ENCODE results near the gene PLXNA3.

PLXNA3 gene

DNA sequence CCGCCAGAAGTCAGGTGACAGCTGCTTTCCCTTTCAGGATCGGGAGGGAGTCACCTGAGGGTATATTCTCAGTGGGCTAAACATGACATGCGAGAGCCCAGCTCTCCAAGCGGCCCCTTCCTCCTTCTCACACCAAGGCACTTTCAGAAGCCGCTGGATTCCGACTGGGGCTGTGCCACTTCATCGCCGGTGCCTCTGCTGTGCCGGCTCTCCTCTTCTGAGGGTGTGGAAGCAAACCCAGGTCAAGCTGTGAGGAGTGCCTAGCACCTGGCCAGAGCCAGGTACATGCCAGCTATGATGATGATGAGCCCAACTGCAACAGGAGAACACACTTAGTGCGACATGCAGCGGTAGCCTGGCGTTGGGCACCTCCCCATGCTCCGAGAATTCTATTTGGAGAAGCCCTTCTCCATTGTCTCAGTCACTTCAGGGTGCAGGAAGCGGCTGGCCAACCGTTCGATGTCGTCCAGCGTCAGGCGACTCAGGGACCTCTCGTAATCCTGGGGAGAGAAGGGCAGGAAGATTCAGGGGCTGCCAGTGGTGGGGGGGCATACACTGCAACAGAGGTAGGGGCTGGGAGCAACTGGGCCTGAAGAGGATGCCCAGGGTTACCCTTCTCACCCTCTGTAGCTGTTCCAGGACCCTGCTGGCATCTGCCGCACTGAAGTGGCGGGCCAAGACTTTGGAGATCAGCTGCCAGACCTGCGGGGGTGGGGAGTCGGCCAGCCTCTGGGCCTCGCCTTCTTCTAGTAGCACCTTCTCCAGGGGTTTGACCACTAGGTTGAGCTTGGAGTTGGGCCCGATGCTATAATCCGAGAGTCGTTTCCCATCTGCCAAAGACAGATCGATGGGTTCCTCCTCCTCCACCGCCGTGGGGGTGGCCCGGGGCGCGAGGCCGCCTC lies 27.3 kb downstream of the PLXNA3 start:
- H3K9ac ChIP-seq (ENCODE audit: low read depth in 1 of 2, low read length in 2 of 2) = peak overlapping the region; percentile 65 to 75
- peak overlapping the region; percentile 65 for H3K4me3 ChIP-seq (ENCODE audit: low read length in 2 of 2)
- peaks cover 0 to 3% of the 10 kb centered on the region in 2 donors for H3K27me3 ChIP-seq (ENCODE audit: control insufficient read depth in 2 of 2, insufficient read depth in 2 of 2, low read length in 2 of 2)
- peak overlapping the region; percentile 71 to 76 for H3K27ac ChIP-seq (ENCODE audit: low read depth in 2 of 2, low read length in 2 of 2)
- peaks cover 19 to 21% of the 10 kb centered on the region in 2 donors for H3K4me1 ChIP-seq (ENCODE audit: control insufficient read depth in 2 of 2, insufficient read depth in 2 of 2, low read length in 2 of 2)
- H3K9me3 ChIP-seq (ENCODE audit: control insufficient read depth in 2 of 2, low read length in 2 of 2) = no peaks in the 10 kb centered on the region
- peaks cover 0 to 5% of the 10 kb centered on the region in 2 donors for H3K36me3 ChIP-seq (ENCODE audit: control insufficient read depth in 2 of 2, insufficient read depth in 2 of 2, low read length in 2 of 2)

DNA sequence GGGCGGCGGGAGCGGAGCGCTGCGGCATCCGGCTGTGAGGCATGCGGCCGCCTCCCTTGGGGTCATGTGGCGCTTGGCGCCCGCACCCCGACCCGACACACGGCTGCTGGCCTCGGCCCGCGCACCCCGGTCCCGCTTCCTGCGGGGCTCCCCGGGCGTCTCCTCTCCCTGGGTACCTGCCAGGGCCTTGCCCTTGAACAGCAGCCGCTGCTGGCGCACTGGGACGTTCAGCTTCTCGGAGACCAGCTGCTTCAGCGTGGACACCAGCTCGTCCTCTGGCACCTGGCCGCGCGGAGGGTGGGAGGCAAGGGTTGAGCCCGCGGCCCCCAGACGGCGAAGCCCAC lies 27.9 kb downstream of the PLXNA3 start:
- Histone ChIP-seq H3K36me3 (ENCODE audit: control insufficient read depth in 2 of 2, insufficient read depth in 2 of 2, low read length in 2 of 2) (peaks cover 0 to 5% of the 10 kb centered on the region in 2 donors), H3K27ac (ENCODE audit: low read depth in 2 of 2, low read length in 2 of 2) (peak overlapping the region; percentile 71 to 76), H3K27me3 (ENCODE audit: control insufficient read depth in 2 of 2, insufficient read depth in 2 of 2, low read length in 2 of 2) (peaks cover 0 to 3% of the 10 kb centered on the region in 2 donors), H3K4me3 (ENCODE audit: low read length in 2 of 2) (peak overlapping the region; percentile 65), H3K9ac (ENCODE audit: low read depth in 1 of 2, low read length in 2 of 2) (peak overlapping the region; percentile 65 to 75), H3K9me3 (ENCODE audit: control insufficient read depth in 2 of 2, low read length in 2 of 2) (no peaks in the 10 kb centered on the region), H3K4me1 (ENCODE audit: control insufficient read depth in 2 of 2, insufficient read depth in 2 of 2, low read length in 2 of 2) (peaks cover 19 to 21% of the 10 kb centered on the region in 2 donors)

DNA sequence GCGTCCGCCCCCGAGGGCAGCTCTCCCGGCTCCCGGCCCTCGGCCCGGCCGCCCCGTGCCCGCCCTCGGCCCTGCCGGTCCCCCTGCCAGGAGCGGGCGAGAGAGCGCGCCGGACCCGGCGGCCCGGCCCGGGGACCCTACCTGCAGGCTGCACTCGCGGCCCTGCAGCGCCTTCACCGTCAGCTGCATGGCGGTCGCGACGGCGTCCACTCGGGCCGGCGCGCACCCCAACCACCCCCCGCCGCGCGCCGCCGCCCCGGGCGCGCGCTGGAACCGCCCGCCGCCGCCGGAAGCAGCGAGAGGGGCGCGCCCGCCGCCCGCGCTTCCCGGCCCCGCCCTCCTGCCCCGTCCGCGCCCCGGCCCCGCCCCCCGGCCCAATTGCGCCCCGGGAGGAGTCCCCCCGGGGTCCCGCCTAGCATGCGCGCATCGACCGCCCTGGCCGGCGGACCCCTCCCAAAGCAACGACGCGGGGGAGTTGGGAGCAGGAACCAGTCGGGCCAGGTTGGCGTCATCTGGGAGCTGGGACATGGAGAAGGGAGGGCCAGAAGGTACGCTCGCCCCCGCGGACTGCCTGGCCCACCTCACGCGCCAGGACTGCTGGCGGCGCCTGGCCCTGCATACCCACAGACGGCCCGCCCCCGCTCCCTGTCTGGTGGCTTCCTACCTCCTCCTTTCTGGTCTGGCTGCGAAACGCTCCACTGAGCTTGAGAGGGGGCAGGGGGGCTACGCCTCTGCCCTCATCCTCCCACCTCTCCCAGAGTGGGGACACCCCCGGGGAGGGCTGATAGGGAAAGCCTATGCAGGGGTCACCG lies 28.5 kb downstream of the PLXNA3 start, which contains the start of gene UBL4A:
Gene UBL4A (minus strand): TSS at position 220 of the 812 bp plus-strand sequence. CDS start 31 bp downstream, at position 189.
- peak within 1 kb of the TSS; percentile 65 to 75 for H3K9ac ChIP-seq (ENCODE audit: low read depth in 1 of 2, low read length in 2 of 2)
- H3K27ac ChIP-seq (ENCODE audit: low read depth in 2 of 2, low read length in 2 of 2) = peak within 1 kb of the TSS; percentile 76 to 80
- no peaks in the 10 kb centered on the region for H3K9me3 ChIP-seq (ENCODE audit: control insufficient read depth in 2 of 2, low read length in 2 of 2)
- H3K4me1 ChIP-seq (ENCODE audit: control insufficient read depth in 2 of 2, insufficient read depth in 2 of 2, low read length in 2 of 2) = peaks cover 19 to 21% of the 10 kb centered on the region in 2 donors
- peaks cover 0 to 3% of the 10 kb centered on the region in 2 donors for H3K27me3 ChIP-seq (ENCODE audit: control insufficient read depth in 2 of 2, insufficient read depth in 2 of 2, low read length in 2 of 2)
- H3K4me3 ChIP-seq (ENCODE audit: low read length in 2 of 2) = peak within 1 kb of the TSS; percentile 65
- peaks cover 0 to 5% of the 10 kb centered on the region in 2 donors for H3K36me3 ChIP-seq (ENCODE audit: control insufficient read depth in 2 of 2, insufficient read depth in 2 of 2, low read length in 2 of 2)

DNA sequence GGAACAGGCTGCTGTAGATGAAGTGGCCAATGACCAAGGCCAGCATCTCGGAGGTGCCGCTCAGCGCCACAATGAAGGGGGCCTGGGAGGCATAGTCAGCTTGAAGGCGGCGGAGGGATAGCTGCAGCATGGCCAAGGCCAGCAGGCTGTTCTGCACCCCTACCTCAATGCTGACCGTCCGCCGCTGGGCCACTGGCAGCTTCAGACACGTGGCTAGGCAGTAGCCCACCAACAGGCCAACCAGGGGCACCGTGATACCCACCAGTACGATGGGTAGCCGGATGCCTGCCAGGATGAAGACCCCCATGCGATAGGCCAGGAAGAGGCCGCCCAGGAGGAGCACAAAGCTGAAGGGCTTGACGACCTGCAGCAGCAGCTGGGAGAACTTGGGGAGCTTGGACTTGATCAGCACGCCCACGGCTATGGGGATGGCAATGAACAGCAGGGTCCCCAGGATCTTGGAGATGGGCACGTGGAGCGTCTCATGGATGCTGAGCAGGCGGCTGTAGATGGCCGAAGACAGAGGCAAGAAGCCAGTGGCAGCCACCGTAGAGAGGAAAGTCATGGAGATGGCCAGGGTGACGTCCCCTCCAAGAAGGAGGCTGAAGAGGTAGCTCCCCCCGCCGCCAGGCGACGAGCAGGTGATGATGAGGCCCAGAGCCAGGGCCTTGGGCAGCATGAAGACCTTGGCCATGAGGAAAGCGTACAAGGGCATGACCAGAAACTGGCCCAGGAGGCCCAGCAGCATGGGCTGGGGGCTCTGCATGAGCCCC lies 29.6 kb downstream of the PLXNA3 start:
- no peak overlapping the region for H3K4me3 ChIP-seq (ENCODE audit: low read length in 2 of 2)
- no peak overlapping the region for H3K9ac ChIP-seq (ENCODE audit: low read depth in 1 of 2, low read length in 2 of 2)
- peaks cover 0 to 3% of the 10 kb centered on the region in 2 donors for H3K27me3 ChIP-seq (ENCODE audit: control insufficient read depth in 2 of 2, insufficient read depth in 2 of 2, low read length in 2 of 2)
- peaks cover 19 to 21% of the 10 kb centered on the region in 2 donors for H3K4me1 ChIP-seq (ENCODE audit: control insufficient read depth in 2 of 2, insufficient read depth in 2 of 2, low read length in 2 of 2)
- H3K27ac ChIP-seq (ENCODE audit: low read depth in 2 of 2, low read length in 2 of 2) = peak overlapping the region; percentile 76 to 80
- no peaks in the 10 kb centered on the region for H3K9me3 ChIP-seq (ENCODE audit: control insufficient read depth in 2 of 2, low read length in 2 of 2)
- H3K36me3 ChIP-seq (ENCODE audit: control insufficient read depth in 2 of 2, insufficient read depth in 2 of 2, low read length in 2 of 2) = peaks cover 0 to 5% of the 10 kb centered on the region in 2 donors

DNA sequence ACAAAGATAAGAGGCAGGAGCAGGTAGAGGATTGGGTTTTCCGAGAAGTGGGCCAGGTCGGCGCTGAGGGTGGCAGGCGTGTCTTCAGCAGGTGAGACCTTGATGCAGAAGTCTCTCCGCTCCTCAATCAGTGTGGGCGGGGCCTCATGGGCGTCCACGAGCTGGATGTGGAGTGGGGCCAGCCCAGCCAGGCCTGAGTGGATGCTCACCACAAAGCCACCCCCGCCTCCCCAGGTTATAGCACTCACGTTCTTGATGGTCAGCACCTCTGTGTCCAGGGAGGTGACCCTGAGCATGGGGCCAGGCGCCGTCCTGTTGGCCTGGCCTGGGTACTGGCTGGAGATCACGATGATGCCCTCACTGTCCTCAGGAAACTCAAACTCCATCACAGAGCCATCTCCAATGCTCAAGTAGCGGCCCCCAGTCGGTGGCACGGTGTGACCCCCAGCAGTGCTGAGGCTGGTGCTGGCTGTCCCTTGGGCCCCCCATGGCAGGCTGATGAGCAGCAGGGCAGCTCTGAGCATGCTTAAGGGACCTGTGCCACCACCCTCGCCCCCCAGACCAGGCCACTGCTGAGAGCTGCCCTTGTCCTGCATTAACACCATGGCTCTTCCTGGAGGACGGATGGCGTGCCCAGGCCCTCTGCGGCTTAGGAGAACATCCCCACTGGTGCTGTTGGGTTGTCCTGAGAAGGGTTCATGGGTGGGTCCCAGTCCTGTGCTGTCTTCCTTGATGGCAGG lies 30.4 kb downstream of the PLXNA3 start:
- no peak overlapping the region for H3K27ac ChIP-seq (ENCODE audit: low read depth in 2 of 2, low read length in 2 of 2)
- H3K9ac ChIP-seq (ENCODE audit: low read depth in 1 of 2, low read length in 2 of 2) = no peak overlapping the region
- peaks cover 0 to 5% of the 10 kb centered on the region in 2 donors for H3K36me3 ChIP-seq (ENCODE audit: control insufficient read depth in 2 of 2, insufficient read depth in 2 of 2, low read length in 2 of 2)
- no peaks in the 10 kb centered on the region for H3K9me3 ChIP-seq (ENCODE audit: control insufficient read depth in 2 of 2, low read length in 2 of 2)
- no peak overlapping the region for H3K4me3 ChIP-seq (ENCODE audit: low read length in 2 of 2)
- peaks cover 19 to 21% of the 10 kb centered on the region in 2 donors for H3K4me1 ChIP-seq (ENCODE audit: control insufficient read depth in 2 of 2, insufficient read depth in 2 of 2, low read length in 2 of 2)
- peaks cover 0 to 3% of the 10 kb centered on the region in 2 donors for H3K27me3 ChIP-seq (ENCODE audit: control insufficient read depth in 2 of 2, insufficient read depth in 2 of 2, low read length in 2 of 2)

DNA sequence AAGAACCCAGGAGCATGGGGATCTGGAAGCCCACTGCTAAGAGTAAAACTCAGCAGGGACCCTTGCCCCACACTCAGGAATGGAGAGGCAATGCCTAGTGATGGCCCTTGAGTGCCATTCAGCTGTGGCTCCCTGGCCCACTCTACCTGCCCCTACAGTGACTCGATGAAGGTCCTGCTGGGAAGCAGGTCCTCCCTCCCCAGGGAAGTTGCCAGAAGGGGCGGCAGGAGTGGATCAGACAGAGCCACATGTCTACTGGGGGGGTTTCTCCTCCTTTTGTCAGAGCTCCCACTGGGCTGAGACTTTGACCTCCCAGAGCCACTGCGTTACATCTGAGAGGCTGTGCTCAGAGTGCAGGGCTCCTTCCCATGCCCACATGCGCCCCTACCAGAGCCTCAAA lies 31.1 kb downstream of the PLXNA3 start:
- peak overlapping the region in 1 of 2 donors; percentile 94 for H3K27ac ChIP-seq (ENCODE audit: low read depth in 2 of 2, low read length in 2 of 2)
- peak overlapping the region; percentile 72 to 74 for H3K4me3 ChIP-seq (ENCODE audit: low read length in 2 of 2)

DNA sequence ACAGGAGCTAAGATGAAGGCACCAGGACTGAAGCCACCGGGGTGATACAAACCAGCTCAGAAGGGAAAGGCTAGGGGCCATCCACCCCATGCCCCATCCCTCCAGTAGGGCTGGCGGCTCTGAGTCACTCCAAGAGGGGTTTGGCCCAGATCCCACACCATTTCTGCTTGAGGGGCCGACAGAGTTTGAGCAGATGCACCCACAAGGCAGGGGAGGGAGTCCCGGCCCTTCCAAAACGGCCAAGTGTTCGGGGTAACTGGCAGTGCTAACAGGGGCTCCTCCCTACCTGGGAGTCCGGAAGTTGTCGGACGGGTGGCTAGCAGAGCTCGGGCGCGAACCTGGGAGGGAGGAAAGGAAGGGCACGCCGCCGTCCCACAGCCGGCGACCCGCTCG lies 31.9 kb downstream of the PLXNA3 start:
- Histone ChIP-seq H3K4me1 (ENCODE audit: control insufficient read depth in 2 of 2, insufficient read depth in 2 of 2, low read length in 2 of 2) (peaks cover 18 to 21% of the 10 kb centered on the region in 2 donors), H3K27me3 (ENCODE audit: control insufficient read depth in 2 of 2, insufficient read depth in 2 of 2, low read length in 2 of 2) (peaks cover 0 to 3% of the 10 kb centered on the region in 2 donors), H3K27ac (ENCODE audit: low read depth in 2 of 2, low read length in 2 of 2) (peak overlapping the region; percentile 87 to 94), H3K4me3 (ENCODE audit: low read length in 2 of 2) (peak overlapping the region; percentile 72 to 74), H3K9me3 (ENCODE audit: control insufficient read depth in 2 of 2, low read length in 2 of 2) (no peaks in the 10 kb centered on the region), H3K9ac (ENCODE audit: low read depth in 1 of 2, low read length in 2 of 2) (peak overlapping the region; percentile 65 to 89), H3K36me3 (ENCODE audit: control insufficient read depth in 2 of 2, insufficient read depth in 2 of 2, low read length in 2 of 2) (no peaks in the 10 kb centered on the region)

More for the DNA sequence above, 31.1 kb downstream of the PLXNA3 start:
- Histone ChIP-seq H3K9me3 (ENCODE audit: control insufficient read depth in 2 of 2, low read length in 2 of 2) (no peaks in the 10 kb centered on the region), H3K27me3 (ENCODE audit: control insufficient read depth in 2 of 2, insufficient read depth in 2 of 2, low read length in 2 of 2) (peaks cover 0 to 3% of the 10 kb centered on the region in 2 donors), H3K36me3 (ENCODE audit: control insufficient read depth in 2 of 2, insufficient read depth in 2 of 2, low read length in 2 of 2) (peaks cover 0 to 1% of the 10 kb centered on the region in 2 donors), H3K9ac (ENCODE audit: low read depth in 1 of 2, low read length in 2 of 2) (peak overlapping the region in 1 of 2 donors; percentile 89), H3K4me1 (ENCODE audit: control insufficient read depth in 2 of 2, insufficient read depth in 2 of 2, low read length in 2 of 2) (peaks cover 19 to 21% of the 10 kb centered on the region in 2 donors)

DNA sequence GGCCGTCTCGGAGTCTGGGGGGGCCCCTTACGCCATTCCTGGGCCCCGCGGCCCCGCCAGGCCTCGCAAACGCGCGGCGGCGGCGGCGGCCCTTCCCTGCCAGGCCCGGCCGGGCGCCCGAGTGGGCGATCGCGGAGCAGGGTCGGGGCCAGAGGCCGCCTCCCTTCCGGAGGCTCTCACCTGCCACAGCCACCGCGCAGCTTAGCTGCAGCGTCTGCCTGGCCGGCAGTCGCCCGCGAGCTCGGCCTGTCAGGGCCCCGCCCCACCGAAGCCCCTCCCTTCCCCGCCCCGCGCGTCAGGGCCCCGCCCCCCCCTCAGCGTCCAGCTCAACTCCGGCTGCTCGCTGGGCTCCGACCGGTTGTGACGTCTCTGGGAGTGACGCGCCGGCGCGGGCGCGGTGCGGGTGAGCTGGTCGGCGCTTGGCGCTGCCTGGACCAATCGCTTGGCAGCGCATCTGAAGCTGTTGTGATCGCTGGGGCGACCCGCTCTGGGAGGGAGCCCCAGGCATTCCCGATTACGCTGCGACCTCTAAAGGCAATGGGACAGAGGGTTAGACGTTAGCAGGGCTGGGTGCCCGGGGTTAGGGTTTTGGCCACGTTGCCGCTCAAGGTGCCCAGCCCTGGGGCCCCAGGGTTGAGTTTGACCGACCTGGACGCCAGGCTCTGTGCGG lies 32.5 kb downstream of the PLXNA3 start, which contains the start of gene SLC10A3:
Gene SLC10A3 (minus strand): TSS at position 216 of the 670 bp plus-strand sequence. CDS start 1,689 bp downstream, outside the sequence.
- peaks cover 12 to 17% of the 10 kb centered on the region in 2 donors for H3K4me1 ChIP-seq (ENCODE audit: control insufficient read depth in 2 of 2, insufficient read depth in 2 of 2, low read length in 2 of 2)
- no peaks in the 10 kb centered on the region for H3K27me3 ChIP-seq (ENCODE audit: control insufficient read depth in 2 of 2, insufficient read depth in 2 of 2, low read length in 2 of 2)
- peak within 1 kb of the TSS; percentile 72 to 74 for H3K4me3 ChIP-seq (ENCODE audit: low read length in 2 of 2)
- peak within 1 kb of the TSS; percentile 83 to 89 for H3K9ac ChIP-seq (ENCODE audit: low read depth in 1 of 2, low read length in 2 of 2)
- H3K36me3 ChIP-seq (ENCODE audit: control insufficient read depth in 2 of 2, insufficient read depth in 2 of 2, low read length in 2 of 2) = no peaks in the 10 kb centered on the region
- H3K9me3 ChIP-seq (ENCODE audit: control insufficient read depth in 2 of 2, low read length in 2 of 2) = no peaks in the 10 kb centered on the region
- H3K27ac ChIP-seq (ENCODE audit: low read depth in 2 of 2, low read length in 2 of 2) = peak within 1 kb of the TSS; percentile 94 to 95
